Measurements from ENCODE around the gene NME7. TPM values are rescaled to one million over a fixed set of nuclear protein-coding genes. Genes with fewer than 3 reads are reported as not detected.
"Not testable (repeated sequence)": the region's sequence is repeated elsewhere in the genome, so short reads cannot be mapped to it uniquely, and the experiment has no call there.

Gene NME7
- total RNA-seq, 2 donors from 2014 or later = 8.8 to 10.8 TPM

GRCh38 chr1:169363046-169363730 lies 4.4 kb downstream of the NME7 start:
- Mint-ChIP-seq H3K4me1 (ENCODE audit: low read depth in 2 of 2) (peaks cover 5 to 16% of the 10 kb centered on the region in 2 donors), H3K9me3 (no peaks in the 10 kb centered on the region), H3K36me3 (no peaks in the 10 kb centered on the region), H3K4me3 (peak overlapping the region; percentile 24), H3K27me3 (no peaks in the 10 kb centered on the region), H3K27ac (peak overlapping the region; percentile 20 to 47)
- peak in 1 of 2 donors; percentile 51 for ATAC-seq
- DNase-seq (ENCODE audit: low spot score) = no peak

DNA sequence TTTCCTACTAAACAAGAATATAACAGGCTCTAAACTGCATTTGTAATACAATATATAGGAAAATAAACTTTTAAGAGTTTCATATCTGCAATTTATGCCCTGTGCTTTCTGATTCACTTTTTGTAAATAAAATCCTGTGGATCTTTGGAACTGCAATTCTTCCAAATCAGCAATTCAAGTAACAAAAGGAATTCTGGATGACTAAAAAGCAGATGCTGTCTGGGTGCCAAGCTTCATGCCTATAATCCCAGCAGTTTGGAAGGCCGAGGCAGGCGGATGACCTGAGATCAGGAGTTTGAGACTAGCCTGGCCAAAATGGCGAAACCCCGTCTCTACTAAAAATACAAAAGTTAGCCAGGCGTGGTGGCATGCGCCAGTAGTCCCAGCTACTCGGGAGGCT lies 6.3 kb downstream of the NME7 start:
- Mint-ChIP-seq H3K4me1 (ENCODE audit: low read depth in 2 of 2) (peaks cover 5 to 16% of the 10 kb centered on the region in 2 donors), H3K36me3 (no peaks in the 10 kb centered on the region), H3K9me3 (no peaks in the 10 kb centered on the region), H3K27me3 (no peaks in the 10 kb centered on the region), H3K4me3 (no peak overlapping the region), H3K27ac (no peak overlapping the region)
- DNase-seq (ENCODE audit: low spot score) (no peak), ATAC-seq (no peak)

GRCh38 chr1:169360415-169360814 lies 7.2 kb downstream of the NME7 start:
- ATAC-seq (no peak), DNase-seq (ENCODE audit: low spot score) (no peak)
- Mint-ChIP-seq H3K36me3 (no peaks in the 10 kb centered on the region), H3K27ac (no peak overlapping the region), H3K4me1 (ENCODE audit: low read depth in 2 of 2) (peaks cover 5 to 16% of the 10 kb centered on the region in 2 donors), H3K4me3 (no peak overlapping the region), H3K9me3 (no peaks in the 10 kb centered on the region), H3K27me3 (no peaks in the 10 kb centered on the region)

DNA sequence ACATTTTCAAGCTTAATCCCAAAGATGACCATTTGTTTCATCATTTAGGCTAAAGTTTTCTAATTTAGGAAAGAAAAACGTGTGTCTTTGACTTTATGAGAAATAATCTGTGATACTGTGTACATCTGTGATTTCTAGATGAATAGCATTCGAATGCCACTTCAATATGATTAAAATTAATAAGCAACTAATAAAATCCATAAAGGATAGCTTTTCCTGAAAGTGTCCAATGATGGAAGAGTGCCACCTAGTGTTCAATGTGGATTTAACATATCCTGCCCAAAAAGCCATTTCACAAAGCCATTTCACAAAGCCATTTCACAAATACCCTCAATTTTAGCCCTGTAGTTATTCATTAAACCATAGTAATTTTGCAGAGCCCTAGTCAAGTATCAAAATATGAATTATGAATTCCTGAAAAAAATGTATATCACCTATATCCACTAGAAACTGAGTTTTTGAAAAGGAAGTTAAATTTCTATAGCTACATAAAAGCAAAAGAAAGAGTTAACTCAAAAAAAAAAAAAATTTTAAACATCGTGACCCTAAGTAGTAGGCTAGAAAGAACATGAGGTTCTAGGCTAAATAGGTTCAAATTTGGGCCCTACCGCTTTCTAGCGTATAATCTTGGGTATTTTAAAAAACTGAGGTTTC lies 19.1 kb downstream of the NME7 start:
- DNase-seq (ENCODE audit: low spot score) (peak; percentile 81), ATAC-seq (no peak)
- Mint-ChIP-seq H3K36me3 (no peaks in the 10 kb centered on the region), H3K27me3 (no peaks in the 10 kb centered on the region), H3K4me3 (no peak overlapping the region), H3K9me3 (no peaks in the 10 kb centered on the region), H3K4me1 (ENCODE audit: low read depth in 2 of 2) (no peaks in the 10 kb centered on the region), H3K27ac (no peak overlapping the region)

- Mint-ChIP-seq H3K27ac (no peak overlapping the region), H3K36me3 (no peaks in the 10 kb centered on the region), H3K9me3 (no peaks in the 10 kb centered on the region), H3K4me1 (ENCODE audit: low read depth in 2 of 2) (no peaks in the 10 kb centered on the region), H3K27me3 (no peaks in the 10 kb centered on the region), H3K4me3 (no peak overlapping the region)
- ATAC-seq = no peak
- no peak for DNase-seq (ENCODE audit: low spot score)
Observed at GRCh38 chr1:169347688-169348382, 19.8 kb downstream of the NME7 start.

- Mint-ChIP-seq H3K27ac (no peak overlapping the region), H3K4me1 (ENCODE audit: low read depth in 2 of 2) (no peaks in the 10 kb centered on the region), H3K4me3 (no peak overlapping the region), H3K9me3 (no peaks in the 10 kb centered on the region), H3K27me3 (no peaks in the 10 kb centered on the region), H3K36me3 (no peaks in the 10 kb centered on the region)
- no peak for DNase-seq (ENCODE audit: low spot score)
- ATAC-seq = no peak
Observed at GRCh38 chr1:169346036-169346589, 21.5 kb downstream of the NME7 start.

GRCh38 chr1:169345511-169345910 lies 22.1 kb downstream of the NME7 start:
- Mint-ChIP-seq H3K27me3 (no peaks in the 10 kb centered on the region), H3K36me3 (peaks cover 3% of the 10 kb centered on the region), H3K4me1 (ENCODE audit: low read depth in 2 of 2) (no peaks in the 10 kb centered on the region), H3K9me3 (no peaks in the 10 kb centered on the region), H3K27ac (no peak overlapping the region), H3K4me3 (no peak overlapping the region)
- DNase-seq (ENCODE audit: low spot score) (no peak), ATAC-seq (no peak)

DNA sequence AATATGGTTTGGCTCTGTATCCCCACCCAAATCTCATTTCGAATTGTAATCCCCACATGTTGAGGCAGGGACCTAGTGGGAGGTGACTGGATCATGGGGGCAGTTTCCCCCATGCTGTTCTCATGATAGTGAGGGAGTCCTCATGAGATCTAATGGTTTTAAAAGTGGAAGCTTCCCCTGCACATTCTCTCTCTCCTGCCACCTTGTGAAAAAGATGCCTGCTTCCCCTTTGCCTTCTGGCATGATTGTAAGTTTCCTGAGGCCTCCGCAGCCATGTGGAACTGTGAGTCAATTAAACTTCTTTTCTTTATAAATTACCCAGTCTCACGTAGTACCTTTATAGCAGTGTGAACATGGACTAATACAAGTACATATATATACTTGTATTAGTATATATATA lies 25.5 kb downstream of the NME7 start:
- not testable (repeated sequence) for H3K27me3 Mint-ChIP-seq; H3K9me3 Mint-ChIP-seq; ATAC-seq; H3K27ac Mint-ChIP-seq; H3K4me3 Mint-ChIP-seq; DNase-seq (ENCODE audit: low spot score); H3K36me3 Mint-ChIP-seq
- peaks cover 0 to 10% of the 10 kb centered on the region in 2 donors for H3K4me1 Mint-ChIP-seq (ENCODE audit: low read depth in 2 of 2)

DNA sequence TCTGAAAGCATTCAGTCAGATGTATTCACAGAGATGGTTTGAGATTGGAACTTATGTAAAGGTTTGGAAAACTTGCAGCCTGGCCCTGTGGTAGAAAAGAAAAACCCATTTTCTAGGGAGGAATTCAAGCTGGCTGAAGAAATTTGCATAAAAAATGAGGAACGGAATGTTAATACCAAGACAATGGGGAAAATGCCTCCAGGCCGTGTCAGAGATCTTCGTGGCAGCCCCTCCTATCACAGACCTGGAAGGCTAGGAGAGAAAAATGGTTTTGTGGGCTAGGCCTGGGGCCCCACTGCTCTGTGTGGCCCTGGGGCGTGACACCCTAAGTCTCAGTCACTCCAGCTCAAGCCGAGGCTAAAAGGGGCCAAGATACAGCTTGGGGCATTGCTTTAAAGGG lies 26.7 kb downstream of the NME7 start:
- ATAC-seq (no peak), DNase-seq (ENCODE audit: low spot score) (no peak)
- Mint-ChIP-seq H3K27ac (no peak overlapping the region), H3K9me3 (no peaks in the 10 kb centered on the region), H3K4me1 (ENCODE audit: low read depth in 2 of 2) (peaks cover 0 to 10% of the 10 kb centered on the region in 2 donors), H3K27me3 (no peaks in the 10 kb centered on the region), H3K36me3 (peaks cover 5% of the 10 kb centered on the region), H3K4me3 (no peak overlapping the region)

GRCh38 chr1:169339773-169340172 lies 27.8 kb downstream of the NME7 start:
- Mint-ChIP-seq H3K4me1 (ENCODE audit: low read depth in 2 of 2) (peaks cover 0 to 10% of the 10 kb centered on the region in 2 donors), H3K27me3 (no peaks in the 10 kb centered on the region), H3K36me3 (peaks cover 10% of the 10 kb centered on the region), H3K9me3 (peaks cover 3% of the 10 kb centered on the region), H3K27ac (no peak overlapping the region), H3K4me3 (no peak overlapping the region)
- no peak for DNase-seq (ENCODE audit: low spot score)
- no peak for ATAC-seq

GRCh38 chr1:169338617-169339016 lies 29.0 kb downstream of the NME7 start:
- Mint-ChIP-seq H3K4me3 (no peak overlapping the region), H3K36me3 (peaks cover 10% of the 10 kb centered on the region), H3K4me1 (ENCODE audit: low read depth in 2 of 2) (peaks cover 0 to 10% of the 10 kb centered on the region in 2 donors), H3K27me3 (no peaks in the 10 kb centered on the region), H3K9me3 (peaks cover 3% of the 10 kb centered on the region), H3K27ac (peak overlapping the region; percentile 7 to 51)
- no peak for DNase-seq (ENCODE audit: low spot score)
- no peak for ATAC-seq

GRCh38 chr1:169336947-169337715 lies 30.5 kb downstream of the NME7 start:
- not testable (repeated sequence) for H3K27me3 Mint-ChIP-seq; H3K9me3 Mint-ChIP-seq; ATAC-seq; DNase-seq (ENCODE audit: low spot score); H3K4me3 Mint-ChIP-seq; H3K27ac Mint-ChIP-seq
- Mint-ChIP-seq H3K4me1 (ENCODE audit: low read depth in 2 of 2) (peaks cover 3 to 10% of the 10 kb centered on the region in 2 donors), H3K36me3 (peaks cover 10% of the 10 kb centered on the region)

DNA sequence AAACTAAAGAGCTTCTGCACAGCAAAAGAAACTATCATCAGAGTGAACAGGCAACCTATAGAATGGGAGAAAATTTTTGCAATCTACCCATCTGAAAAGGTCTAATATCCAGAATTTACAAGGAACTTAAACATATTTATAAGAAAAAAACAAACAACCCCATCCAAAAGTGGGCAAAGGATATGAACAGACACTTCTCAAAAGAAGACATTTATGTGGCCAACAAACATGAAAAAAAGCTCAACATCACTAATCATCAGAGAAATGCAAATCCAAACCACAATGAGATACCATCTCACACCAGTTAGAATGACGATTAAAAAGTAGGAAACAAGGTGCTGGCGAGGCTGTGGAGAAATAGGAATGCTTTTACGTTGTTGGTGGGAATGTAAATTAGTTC lies 32.9 kb downstream of the NME7 start:
- not testable (repeated sequence) for H3K36me3 Mint-ChIP-seq; H3K4me1 Mint-ChIP-seq (ENCODE audit: low read depth in 2 of 2); ATAC-seq; H3K4me3 Mint-ChIP-seq; DNase-seq (ENCODE audit: low spot score); H3K27ac Mint-ChIP-seq; H3K9me3 Mint-ChIP-seq; H3K27me3 Mint-ChIP-seq
